Adrenal gland (tissue), 12 donors: ENCODE measurements around the gene AKAP5. TPM values are rescaled to one million over a fixed set of nuclear protein-coding genes. Genes with fewer than 3 reads are reported as not detected.

Source experiments
- DNase-seq, 7 donors: peaks; one replicate each; pipeline ENCODE4 v3.0.0-alpha.2; 2019 to 2020
- H3K27ac ChIP-seq, 5 donors: fragments of 200-600 bp; sonication (generic) in 4 of 5; 1 replicate in 3 of 5; 2 replicates in 2 of 5; pipeline versions ENCODE4 v1.5.1 to v1.8.0; 2016 to 2020; ENCODE audit warnings: mild to moderate bottlenecking in 1 of 5
- H3K27me3 ChIP-seq: fragments of 200-600 bp; 2 replicates; pipeline ENCODE4 v1.8.0; 2021
- H3K36me3 ChIP-seq, 2 donors: fragments of 200-600 bp; replicated peaks in 1 of 2; 1 replicate in 1 of 2; 2 replicates in 1 of 2; pipeline versions ENCODE4 v1.5.1 to v1.8.0; 2018 to 2022
- H3K4me1 ChIP-seq, 2 donors: fragments of 200-600 bp; replicated peaks in 1 of 2; 1 replicate in 1 of 2; 2 replicates in 1 of 2; pipeline versions ENCODE4 v1.5.1 to v1.8.0; 2018 to 2021
- H3K4me3 ChIP-seq, 4 donors: fragments of 200-600 bp; sonication (generic) in 3 of 4; one replicate each; pipeline ENCODE4 v1.5.1; 2016 to 2018
- H3K9me3 ChIP-seq, 3 donors: fragments of 200-600 bp; sonication (generic) in 1 of 3; replicated peaks in 1 of 3; 1 replicate in 2 of 3; 2 replicates in 1 of 3; pipeline versions ENCODE4 v1.5.1 to v1.8.0; 2016 to 2021
- POLR2A ChIP-seq, 2 donors: fragments of 450-650 bp; IDR thresholded peaks; one replicate each; pipeline ENCODE4 v1.6.1; 2017; ENCODE audit warnings: antibody characterized with exemption in 2 of 2, mild to moderate bottlenecking in 2 of 2, moderate library complexity in 1 of 2
- WGBS, 4 donors: extraction: QIAGEN DNeasy Blood & Tissue Kit in 2 of 4; methylation state at CpG; one replicate each; pipeline versions ENCODE4 v1.1.5 to v1.1.7; 2013 to 2017; 5-methylcytosine and 5-hydroxymethylcytosine counted together
- intact Hi-C, 2 donors: fragments of 100-400 bp; cut with DNase I; formaldehyde crosslinking; loops; one replicate each; pipeline versions ENCODE4 v1.14.1 to v1.15.0; 2022 to 2023
- polyA plus RNA-seq, 3 donors: library from polyadenylated mRNA; stranded (reverse); fragments of 200-250 nt in 2 of 3; fragments of 350-450 nt in 1 of 3; fragmentation: Illumina TruSeq in 1 of 3; extraction: RNeasy Lipid Tissue Mini Kit (QIAGEN cat#74804) in 1 of 3; gene quantifications; one replicate each; pipeline ENCODE4 v1.2.3, GENCODE V29; 2013 to 2014
- total RNA-seq, 9 donors: library from RNA; depleted of rRNA in 4 of 9; stranded (reverse); fragments of >200 nt in 4 of 9; fragments of 120-200 nt in 1 of 9; fragmentation: NEBNext Ultra II Directional in 1 of 9; extraction: Animal tissue kit (Norgen Biotek cat#: 25700) in 1 of 9; gene quantifications; one replicate each; pipeline versions ENCODE4 v1.1.0 to v1.2.4, GENCODE V29; 2013 to 2023
- TF ChIP-seq, protein P1 (sequence below), 6 experiments: fragments of 450-650 bp in 4 of 6; fragments of 200-600 bp in 2 of 6; sonication (generic) in 1 of 6; IDR thresholded peaks; 1 replicate in 5 of 6; 2 replicates in 1 of 6; pipeline versions ENCODE4 v1.5.1 to v1.8.0; 2016 to 2021; ENCODE audit warnings: antibody characterized with exemption in 6 of 6, mild to moderate bottlenecking in 2 of 6, moderate library complexity in 1 of 6
- donor health status: healthy with polysubstance abuse.
- donor health status: Bipolar disorder and iron deficiency.
- donor health status: DM: yes; HTN: yes; CAD: no.
- donor health status: DM: no; HTN: no; CAD: no.
- donor health status: DM: no; HTN: no; CAD: no.
- donor health status: DM: yes; HTN: yes; CAD: no.

AKAP5 gene
- total and polyA plus RNA-seq, 12 donors: 0.06 to 0.78 (median 0.26) TPM

DNA sequence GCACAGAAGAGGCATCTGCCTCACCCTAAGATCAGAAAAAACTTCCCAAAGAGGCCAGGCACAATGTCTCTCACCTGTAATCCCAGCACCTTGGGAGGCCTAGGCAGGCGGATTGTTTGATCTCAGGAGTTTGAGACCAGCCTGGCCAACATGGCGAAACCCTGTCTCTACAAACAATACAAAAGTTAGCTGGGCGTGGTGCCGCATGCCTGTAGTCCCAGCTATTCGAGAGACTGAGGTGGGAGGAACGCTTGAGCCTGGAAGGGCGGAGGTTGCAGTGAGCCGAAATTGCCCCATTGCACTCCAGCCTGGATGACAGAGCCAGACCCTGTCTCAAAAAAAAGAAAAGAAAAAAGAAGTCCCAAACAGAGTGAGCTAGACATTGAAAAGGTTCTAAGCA, 43.7 kb downstream of the AKAP5 start:
- Histone ChIP-seq H3K4me1 (peaks cover 17 to 70% of the 10 kb centered on the region in 2 donors), H3K4me3 (no peak overlapping the region), H3K36me3 (no peaks in the 10 kb centered on the region), H3K27ac (no peak overlapping the region), H3K9me3 (no peaks in the 10 kb centered on the region), H3K27me3 (no peaks in the 10 kb centered on the region)
- DNase-seq: no peak
- intact Hi-C loops: no loop called here
- TF ChIP-seq, protein P1, sequence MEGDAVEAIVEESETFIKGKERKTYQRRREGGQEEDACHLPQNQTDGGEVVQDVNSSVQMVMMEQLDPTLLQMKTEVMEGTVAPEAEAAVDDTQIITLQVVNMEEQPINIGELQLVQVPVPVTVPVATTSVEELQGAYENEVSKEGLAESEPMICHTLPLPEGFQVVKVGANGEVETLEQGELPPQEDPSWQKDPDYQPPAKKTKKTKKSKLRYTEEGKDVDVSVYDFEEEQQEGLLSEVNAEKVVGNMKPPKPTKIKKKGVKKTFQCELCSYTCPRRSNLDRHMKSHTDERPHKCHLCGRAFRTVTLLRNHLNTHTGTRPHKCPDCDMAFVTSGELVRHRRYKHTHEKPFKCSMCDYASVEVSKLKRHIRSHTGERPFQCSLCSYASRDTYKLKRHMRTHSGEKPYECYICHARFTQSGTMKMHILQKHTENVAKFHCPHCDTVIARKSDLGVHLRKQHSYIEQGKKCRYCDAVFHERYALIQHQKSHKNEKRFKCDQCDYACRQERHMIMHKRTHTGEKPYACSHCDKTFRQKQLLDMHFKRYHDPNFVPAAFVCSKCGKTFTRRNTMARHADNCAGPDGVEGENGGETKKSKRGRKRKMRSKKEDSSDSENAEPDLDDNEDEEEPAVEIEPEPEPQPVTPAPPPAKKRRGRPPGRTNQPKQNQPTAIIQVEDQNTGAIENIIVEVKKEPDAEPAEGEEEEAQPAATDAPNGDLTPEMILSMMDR (IDR thresholded peaks at IDR 0.05): no peak
- no peak for TF ChIP-seq POLR2A (IDR thresholded peaks at IDR 0.05)
- WGBS, 4 donors: 91 to 97% (median 93%) methylated on average over 8 of the region's 8 CpGs

GRCh38 chr14:64510825-64511671, 45.7 kb downstream of the AKAP5 start:
- Histone ChIP-seq H3K27ac (peak overlapping the region in 2 of 5 donors; percentile 6 to 39), H3K4me1 (peaks cover 16 to 77% of the 10 kb centered on the region in 2 donors), H3K36me3 (no peaks in the 10 kb centered on the region), H3K9me3 (no peaks in the 10 kb centered on the region), H3K4me3 (no peak overlapping the region), H3K27me3 (no peaks in the 10 kb centered on the region)
- TF ChIP-seq POLR2A (IDR thresholded peaks at IDR 0.05): no peak
- TF ChIP-seq, protein P1 (IDR thresholded peaks at IDR 0.05): peak; percentile 80 to 95 (median 86)
- WGBS, 4 donors: 17 to 20% (median 18%) methylated on average over 4 of the region's 4 CpGs
- DNase-seq: peak; percentile 53 to 90 (median 69)
- intact Hi-C loops: no loop called here

- intact Hi-C loops: no loop called here
- no peak for DNase-seq
- H3K36me3 ChIP-seq: no peaks in the 10 kb centered on the region
- H3K4me1 ChIP-seq: peaks cover 5 to 55% of the 10 kb centered on the region in 2 donors
- TF ChIP-seq POLR2A (IDR thresholded peaks at IDR 0.05): no peak
- TF ChIP-seq, protein P1 (IDR thresholded peaks at IDR 0.05): no peak
- H3K27me3 ChIP-seq: no peaks in the 10 kb centered on the region
- H3K4me3 ChIP-seq: no peak overlapping the region
- H3K27ac ChIP-seq: no peak overlapping the region
- no peaks in the 10 kb centered on the region for H3K9me3 ChIP-seq
- WGBS, 4 donors: 92 to 96% (median 94%) methylated on average over 2 of the region's 2 CpGs
Measured at GRCh38 chr14:64513271-64513670, 48.0 kb downstream of the AKAP5 start.

DNA sequence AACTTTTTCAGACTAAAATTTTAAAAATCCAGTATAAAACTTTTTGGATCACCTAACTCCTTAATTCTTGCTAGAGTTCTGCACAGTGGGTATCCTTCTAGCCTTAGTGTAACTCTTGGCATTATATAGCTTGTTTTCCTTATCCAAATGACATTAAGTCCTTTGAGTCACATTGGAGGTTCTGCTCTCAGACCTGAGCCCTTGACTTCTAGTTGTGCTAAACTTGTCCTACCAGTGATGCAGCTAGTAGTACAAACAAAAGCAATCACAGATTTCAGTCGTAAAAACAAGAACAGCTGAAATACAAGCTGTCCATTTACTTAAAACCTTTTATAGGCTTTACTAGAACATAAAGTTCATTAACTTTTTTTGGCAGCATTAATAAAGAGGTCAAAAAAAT, 49.8 kb downstream of the AKAP5 start:
- no peak for DNase-seq
- WGBS, 4 donors: 38 to 40% (median 39%) methylated on average over 1 of the region's 1 CpG
- no peak for TF ChIP-seq POLR2A (IDR thresholded peaks at IDR 0.05)
- TF ChIP-seq, protein P1 (IDR thresholded peaks at IDR 0.05): no peak
- Histone ChIP-seq H3K4me1 (peaks cover 5 to 42% of the 10 kb centered on the region in 2 donors), H3K27ac (no peak overlapping the region), H3K27me3 (no peaks in the 10 kb centered on the region), H3K9me3 (no peaks in the 10 kb centered on the region), H3K36me3 (no peaks in the 10 kb centered on the region), H3K4me3 (no peak overlapping the region)
- intact Hi-C loops: no loop called here
